ENCODE measurements around the gene CASZ1. TPM values are rescaled to one million over a fixed set of nuclear protein-coding genes. Genes with fewer than 3 reads are reported as not detected.

The CASZ1 gene
- total RNA-seq, 1 donor from 2014 or later, result 18.3 TPM

GRCh38 chr1:10698726-10699469 lies 97.5 kb downstream of the CASZ1 start:
- peaks cover 20% of the 10 kb centered on the region for H3K27me3 Mint-ChIP-seq (ENCODE audit: unreplicated experiment)
- no peak overlapping the region for H3K4me3 Mint-ChIP-seq (ENCODE audit: unreplicated experiment)
- TF ChIP-seq CTCF (IDR thresholded peaks at IDR 0.05; ENCODE audit: partially characterized antibody, unreplicated experiment), result no peak
- no peak for DNase-seq
- H3K36me3 Mint-ChIP-seq (ENCODE audit: unreplicated experiment), result peaks cover 3% of the 10 kb centered on the region
- H3K9me3 Mint-ChIP-seq (ENCODE audit: unreplicated experiment), result peaks cover 5% of the 10 kb centered on the region
- H3K27ac Mint-ChIP-seq (ENCODE audit: unreplicated experiment), result no peak overlapping the region
- peaks cover 12% of the 10 kb centered on the region for H3K4me1 Mint-ChIP-seq (ENCODE audit: low read depth, unreplicated experiment)

- Mint-ChIP-seq H3K9me3 (ENCODE audit: unreplicated experiment) (peaks cover 8% of the 10 kb centered on the region), H3K36me3 (ENCODE audit: unreplicated experiment) (no peaks in the 10 kb centered on the region), H3K4me3 (ENCODE audit: unreplicated experiment) (no peak overlapping the region), H3K27ac (ENCODE audit: unreplicated experiment) (no peak overlapping the region), H3K27me3 (ENCODE audit: unreplicated experiment) (peaks cover 23% of the 10 kb centered on the region), H3K4me1 (ENCODE audit: low read depth, unreplicated experiment) (peaks cover 9% of the 10 kb centered on the region)
- TF ChIP-seq CTCF (IDR thresholded peaks at IDR 0.05; ENCODE audit: partially characterized antibody, unreplicated experiment), result no peak
- DNase-seq, result no peak
These were observed 98.8 kb downstream of the CASZ1 start for GRCh38 chr1:10697621-10698160.

- no peak for TF ChIP-seq CTCF (IDR thresholded peaks at IDR 0.05; ENCODE audit: partially characterized antibody, unreplicated experiment)
- Mint-ChIP-seq H3K9me3 (ENCODE audit: unreplicated experiment) (peaks cover 10% of the 10 kb centered on the region), H3K4me3 (ENCODE audit: unreplicated experiment) (no peak overlapping the region), H3K27me3 (ENCODE audit: unreplicated experiment) (peaks cover 24% of the 10 kb centered on the region), H3K36me3 (ENCODE audit: unreplicated experiment) (no peaks in the 10 kb centered on the region), H3K4me1 (ENCODE audit: low read depth, unreplicated experiment) (peaks cover 6% of the 10 kb centered on the region), H3K27ac (ENCODE audit: unreplicated experiment) (no peak overlapping the region)
- DNase-seq, result no peak
These were observed 99.5 kb downstream of the CASZ1 start for GRCh38 chr1:10696977-10697376.

GRCh38 chr1:10694633-10695627 lies 101.5 kb downstream of the CASZ1 start:
- H3K4me1 Mint-ChIP-seq (ENCODE audit: low read depth, unreplicated experiment), result peaks cover 8% of the 10 kb centered on the region
- peak overlapping the region; percentile 81 for H3K4me3 Mint-ChIP-seq (ENCODE audit: unreplicated experiment)
- TF ChIP-seq CTCF (IDR thresholded peaks at IDR 0.05; ENCODE audit: partially characterized antibody, unreplicated experiment), result no peak
- peaks cover 8% of the 10 kb centered on the region for H3K9me3 Mint-ChIP-seq (ENCODE audit: unreplicated experiment)
- H3K27me3 Mint-ChIP-seq (ENCODE audit: unreplicated experiment), result peaks cover 22% of the 10 kb centered on the region
- peak; percentile 80 for DNase-seq
- no peaks in the 10 kb centered on the region for H3K36me3 Mint-ChIP-seq (ENCODE audit: unreplicated experiment)
- peak overlapping the region; percentile 66 for H3K27ac Mint-ChIP-seq (ENCODE audit: unreplicated experiment)
